Subcutaneous adipose tissue (tissue), 4 donors: ENCODE data around the gene SMURF1. TPM values are rescaled to one million over a fixed set of nuclear protein-coding genes. Genes with fewer than 3 reads are reported as not detected.

ENCODE experiments used
- total RNA-seq, 4 donors: library from RNA; depleted of rRNA; stranded (reverse); fragments of >200 nt; gene quantifications; one replicate each; pipeline ENCODE4 v1.1.0, GENCODE V29; 2016
- TF ChIP-seq, protein P1 (sequence below): fragments of 450-650 bp; IDR thresholded peaks from one replicate; pipeline ENCODE4 v1.5.1; 2016; ENCODE audit warnings: low read depth, mild to moderate bottlenecking, control low read depth, antibody characterized with exemption, moderate library complexity

SMURF1 gene
- total RNA-seq, 4 donors from 2014 or later = 24.0 to 49.4 (median 25.2) TPM

GRCh38 chr7:99061001-99061776 is 82.7 kb downstream of the SMURF1 start:
- TF ChIP-seq, protein P1, sequence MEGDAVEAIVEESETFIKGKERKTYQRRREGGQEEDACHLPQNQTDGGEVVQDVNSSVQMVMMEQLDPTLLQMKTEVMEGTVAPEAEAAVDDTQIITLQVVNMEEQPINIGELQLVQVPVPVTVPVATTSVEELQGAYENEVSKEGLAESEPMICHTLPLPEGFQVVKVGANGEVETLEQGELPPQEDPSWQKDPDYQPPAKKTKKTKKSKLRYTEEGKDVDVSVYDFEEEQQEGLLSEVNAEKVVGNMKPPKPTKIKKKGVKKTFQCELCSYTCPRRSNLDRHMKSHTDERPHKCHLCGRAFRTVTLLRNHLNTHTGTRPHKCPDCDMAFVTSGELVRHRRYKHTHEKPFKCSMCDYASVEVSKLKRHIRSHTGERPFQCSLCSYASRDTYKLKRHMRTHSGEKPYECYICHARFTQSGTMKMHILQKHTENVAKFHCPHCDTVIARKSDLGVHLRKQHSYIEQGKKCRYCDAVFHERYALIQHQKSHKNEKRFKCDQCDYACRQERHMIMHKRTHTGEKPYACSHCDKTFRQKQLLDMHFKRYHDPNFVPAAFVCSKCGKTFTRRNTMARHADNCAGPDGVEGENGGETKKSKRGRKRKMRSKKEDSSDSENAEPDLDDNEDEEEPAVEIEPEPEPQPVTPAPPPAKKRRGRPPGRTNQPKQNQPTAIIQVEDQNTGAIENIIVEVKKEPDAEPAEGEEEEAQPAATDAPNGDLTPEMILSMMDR = no peak

DNA sequence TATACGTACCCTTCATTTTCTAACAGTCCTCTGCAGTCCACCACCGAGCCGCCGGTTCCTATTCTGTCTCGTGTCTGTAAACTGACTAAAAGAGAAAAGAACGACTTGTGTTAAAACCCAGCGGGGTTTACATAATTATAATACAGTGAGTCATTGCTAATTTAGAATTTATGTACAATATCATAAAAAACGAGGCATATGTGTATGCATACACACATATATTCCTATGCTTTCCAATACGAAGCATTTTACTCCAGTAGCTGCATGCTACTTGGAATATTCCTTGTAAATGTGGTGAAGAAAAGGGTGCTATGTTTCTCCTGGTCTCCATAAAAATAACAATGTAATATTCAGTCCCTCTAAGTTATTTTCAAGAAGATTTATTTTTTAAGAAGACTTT is 89.1 kb downstream of the SMURF1 start:
- TF ChIP-seq, protein P1 = no peak

DNA sequence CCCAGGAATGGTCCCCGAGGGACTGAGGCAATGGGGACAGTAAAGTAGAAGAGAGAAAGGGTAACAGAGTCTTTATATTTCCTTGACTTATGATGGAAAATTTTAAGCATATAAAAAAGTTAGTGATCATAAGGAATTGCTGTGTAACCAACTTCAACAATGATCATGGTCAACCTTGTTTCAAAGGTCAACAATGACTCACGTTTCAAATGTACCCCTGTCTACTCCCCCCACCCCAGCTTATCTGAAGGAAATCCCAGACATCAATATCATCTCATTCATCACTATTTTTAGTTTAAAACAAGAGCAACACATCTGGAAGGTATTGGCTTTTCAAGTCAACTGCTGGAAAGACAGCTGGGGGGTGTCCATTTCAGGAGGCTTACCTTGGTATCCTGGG is 92.9 kb downstream of the SMURF1 start:
- TF ChIP-seq, protein P1 = no peak

DNA sequence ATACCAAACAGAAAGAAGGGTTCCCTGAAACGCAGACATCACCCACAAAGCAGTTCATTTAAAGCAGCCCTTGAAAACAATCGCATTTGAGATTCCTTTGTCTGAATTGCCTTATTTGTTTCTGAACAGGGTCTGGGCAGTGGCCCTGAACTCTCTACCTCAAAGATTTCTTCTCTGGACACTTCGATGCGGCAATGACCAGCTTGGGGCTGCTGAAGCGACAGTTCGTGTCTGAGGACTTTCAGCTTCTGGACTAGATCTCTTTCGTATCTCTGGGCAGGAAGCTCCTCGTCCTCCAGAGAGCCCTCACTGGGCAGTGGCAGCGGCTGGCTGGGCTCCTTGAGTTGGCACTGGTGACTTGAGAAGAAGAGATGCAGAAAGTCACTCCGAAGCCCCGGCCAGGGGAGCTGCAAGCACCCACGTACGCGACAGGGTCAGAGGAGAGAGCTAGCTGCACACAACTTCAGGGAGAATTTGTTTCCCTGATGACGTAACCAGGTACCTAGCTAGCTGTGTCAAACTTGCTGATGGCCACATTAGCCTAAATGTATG is 96.3 kb downstream of the SMURF1 start:
- TF ChIP-seq, protein P1 = no peak

DNA sequence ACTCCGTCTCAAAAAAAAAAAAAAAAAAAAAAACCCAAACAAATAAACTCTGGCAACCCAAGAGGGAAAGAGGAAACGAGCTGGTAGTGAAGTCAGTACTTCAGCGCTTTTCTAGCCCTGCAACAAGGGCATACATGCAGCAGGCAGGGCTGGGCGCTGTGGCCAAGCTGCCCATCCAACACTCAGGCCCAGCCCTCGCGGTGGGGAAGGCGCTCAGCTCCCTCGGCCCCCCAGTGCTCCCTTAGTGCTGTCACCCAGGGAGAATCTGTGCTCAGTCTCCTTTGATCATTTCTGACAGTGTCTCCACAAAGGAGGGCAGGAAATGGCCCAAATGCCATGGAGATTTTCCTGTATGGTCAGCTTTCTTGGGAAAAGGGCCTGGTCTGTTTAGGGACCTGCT is 97.2 kb downstream of the SMURF1 start:
- TF ChIP-seq, protein P1 = no peak

GRCh38 chr7:99042957-99043356 is 101.0 kb downstream of the SMURF1 start:
- TF ChIP-seq, protein P1 = no peak

DNA sequence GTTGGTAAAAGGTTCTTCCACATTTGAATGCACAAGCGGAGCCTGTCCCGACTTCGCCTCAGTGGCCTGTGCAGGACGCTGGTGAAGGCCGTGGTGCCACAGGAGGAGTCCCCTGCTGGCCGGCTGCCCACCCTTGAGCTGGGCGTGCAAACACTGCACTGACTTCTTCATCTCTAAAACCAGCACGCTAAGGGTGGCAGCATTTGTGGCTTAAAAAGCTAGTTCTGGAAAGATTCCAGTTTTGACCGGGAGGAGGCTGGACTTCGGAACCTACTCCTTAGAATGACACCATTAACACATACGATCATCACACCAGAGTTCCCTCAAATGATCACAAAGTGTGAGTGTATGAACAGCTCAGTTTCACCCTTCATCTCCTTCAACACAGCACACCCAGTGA is 102.4 kb downstream of the SMURF1 start:
- TF ChIP-seq, protein P1 = no peak
